Liver (tissue), 9 donors: ENCODE data around the gene PARP4. TPM values are rescaled to one million over a fixed set of nuclear protein-coding genes. Genes with fewer than 3 reads are reported as not detected.

Experiments used
- DNase-seq: peaks from one replicate; pipeline ENCODE4 v3.0.0-alpha.2; 2017; ENCODE audit warnings: low spot score
- H3K27ac ChIP-seq, 2 donors: one replicate each; pipeline ENCODE4 v1.7.0; 2013; ENCODE audit warnings: inconsistent platforms in 2 of 2, low read length in 2 of 2, control low read depth in 1 of 2, low read depth in 1 of 2, mild to moderate bottlenecking in 1 of 2
- H3K27me3 ChIP-seq, 4 donors: one replicate each; pipeline versions ENCODE4 v1.6.1 to v1.7.0; 2013; ENCODE audit warnings: low read length in 3 of 4, inconsistent platforms in 1 of 4, mild to moderate bottlenecking in 1 of 4, moderate library complexity in 1 of 4; ENCODE audit not compliant: control insufficient read depth in 4 of 4, insufficient read depth in 4 of 4
- H3K36me3 ChIP-seq, 4 donors: one replicate each; pipeline versions ENCODE4 v1.6.1 to v1.7.0; 2013; ENCODE audit warnings: low read length in 3 of 4, mild to moderate bottlenecking in 3 of 4, low read depth in 1 of 4, moderate library complexity in 1 of 4; ENCODE audit not compliant: control insufficient read depth in 4 of 4, insufficient read depth in 3 of 4
- H3K4me1 ChIP-seq, 4 donors: one replicate each; pipeline versions ENCODE4 v1.6.1 to v1.7.0; 2013; ENCODE audit warnings: low read length in 3 of 4, mild to moderate bottlenecking in 3 of 4, moderate library complexity in 1 of 4; ENCODE audit not compliant: control insufficient read depth in 4 of 4, insufficient read depth in 4 of 4
- H3K4me3 ChIP-seq, 3 donors: one replicate each; pipeline versions ENCODE4 v1.6.1 to v1.7.0; 2013; ENCODE audit warnings: low read length in 3 of 3, control low read depth in 1 of 3, low read depth in 1 of 3, mild to moderate bottlenecking in 1 of 3
- H3K9ac ChIP-seq, 2 donors: one replicate each; pipeline ENCODE4 v1.7.0; 2013; ENCODE audit warnings: low read length in 2 of 2, mild to moderate bottlenecking in 2 of 2, moderate library complexity in 2 of 2, control low read depth in 1 of 2, low read depth in 1 of 2
- H3K9me3 ChIP-seq, 4 donors: one replicate each; pipeline versions ENCODE4 v1.6.1 to v1.7.0; 2013; ENCODE audit warnings: low read length in 3 of 4; ENCODE audit not compliant: control insufficient read depth in 4 of 4
- CTCF ChIP-seq: fragments of 150-350 bp; IDR thresholded peaks from 2 replicates; pipeline ENCODE4 v1.5.1; 2017; ENCODE audit warnings: improper control_type of control experiment, low read depth, low read length; ENCODE audit not compliant: missing input control
- FOXA1 ChIP-seq: IDR thresholded peaks from 2 replicates; pipeline ENCODE4 v1.6.1; 2016; ENCODE audit warnings: antibody characterized with exemption
- GABPA ChIP-seq, 2 donors: IDR thresholded peaks in 1 of 2; conservative IDR thresholded peaks in 1 of 2; 2 replicates each; pipeline ENCODE4 v1.6.1; 2016; ENCODE audit warnings: antibody characterized with exemption in 2 of 2, mild to moderate bottlenecking in 1 of 2, moderate library complexity in 1 of 2
- HNF4G ChIP-seq: IDR thresholded peaks from 2 replicates; pipeline ENCODE4 v1.6.1; 2016; ENCODE audit warnings: antibody characterized with exemption
- JUND ChIP-seq, 2 donors: IDR thresholded peaks; 2 replicates each; pipeline ENCODE4 v1.6.1; 2016; ENCODE audit warnings: antibody characterized with exemption in 2 of 2
- NR2F2 ChIP-seq: IDR thresholded peaks from 2 replicates; pipeline ENCODE4 v1.6.1; 2016; ENCODE audit warnings: antibody characterized with exemption
- RAD21 ChIP-seq, 2 donors: IDR thresholded peaks; 2 replicates each; pipeline ENCODE4 v1.6.1; 2016; ENCODE audit warnings: antibody characterized with exemption in 2 of 2, mild to moderate bottlenecking in 2 of 2
- REST ChIP-seq: IDR thresholded peaks from 2 replicates; pipeline ENCODE4 v1.6.1; 2016; ENCODE audit warnings: antibody characterized with exemption, mild to moderate bottlenecking
- RXRA ChIP-seq, 2 donors: IDR thresholded peaks; 2 replicates each; pipeline ENCODE4 v1.6.1; 2017 to 2018; ENCODE audit warnings: antibody characterized with exemption in 2 of 2, mild to moderate bottlenecking in 1 of 2
- SP1 ChIP-seq: IDR thresholded peaks from 2 replicates; pipeline ENCODE4 v1.6.1; 2018; ENCODE audit warnings: antibody characterized with exemption, mild to moderate bottlenecking
- TAF1 ChIP-seq: conservative IDR thresholded peaks from 2 replicates; pipeline ENCODE4 v1.6.1; 2016; ENCODE audit warnings: antibody characterized with exemption, mild to moderate bottlenecking
- WGBS: extraction: QIAGEN DNeasy Blood & Tissue Kit; methylation state at CpG from one replicate; pipeline ENCODE4 v1.1.7; 2013; 5-methylcytosine and 5-hydroxymethylcytosine counted together
- polyA plus RNA-seq, 2 donors: library from polyadenylated mRNA; stranded (reverse) in 1 of 2; unstranded in 1 of 2; fragments of 200-250 nt in 1 of 2; fragments of >200 nt in 1 of 2; fragmentation: Nextera tagmentation in 1 of 2; extraction: Ambion mirVana in 1 of 2; gene quantifications; one replicate each; pipeline versions ENCODE4 v1.2.1 to v1.2.3, GENCODE V29; 2013 to 2015
- total RNA-seq, 2 donors: library from RNA; depleted of rRNA; stranded (reverse); fragments of >200 nt; gene quantifications; one replicate each; pipeline ENCODE4 v1.2.3, GENCODE V29; 2014
- donor health status: healthy.
- donor health status: healthy.
- donor health status: healthy.
- donor health status: healthy.
- donor health status: healthy.

PARP4 gene
- total and polyA plus RNA-seq, 4 donors: 10.7 to 29.3 (median 17.7) TPM

DNA sequence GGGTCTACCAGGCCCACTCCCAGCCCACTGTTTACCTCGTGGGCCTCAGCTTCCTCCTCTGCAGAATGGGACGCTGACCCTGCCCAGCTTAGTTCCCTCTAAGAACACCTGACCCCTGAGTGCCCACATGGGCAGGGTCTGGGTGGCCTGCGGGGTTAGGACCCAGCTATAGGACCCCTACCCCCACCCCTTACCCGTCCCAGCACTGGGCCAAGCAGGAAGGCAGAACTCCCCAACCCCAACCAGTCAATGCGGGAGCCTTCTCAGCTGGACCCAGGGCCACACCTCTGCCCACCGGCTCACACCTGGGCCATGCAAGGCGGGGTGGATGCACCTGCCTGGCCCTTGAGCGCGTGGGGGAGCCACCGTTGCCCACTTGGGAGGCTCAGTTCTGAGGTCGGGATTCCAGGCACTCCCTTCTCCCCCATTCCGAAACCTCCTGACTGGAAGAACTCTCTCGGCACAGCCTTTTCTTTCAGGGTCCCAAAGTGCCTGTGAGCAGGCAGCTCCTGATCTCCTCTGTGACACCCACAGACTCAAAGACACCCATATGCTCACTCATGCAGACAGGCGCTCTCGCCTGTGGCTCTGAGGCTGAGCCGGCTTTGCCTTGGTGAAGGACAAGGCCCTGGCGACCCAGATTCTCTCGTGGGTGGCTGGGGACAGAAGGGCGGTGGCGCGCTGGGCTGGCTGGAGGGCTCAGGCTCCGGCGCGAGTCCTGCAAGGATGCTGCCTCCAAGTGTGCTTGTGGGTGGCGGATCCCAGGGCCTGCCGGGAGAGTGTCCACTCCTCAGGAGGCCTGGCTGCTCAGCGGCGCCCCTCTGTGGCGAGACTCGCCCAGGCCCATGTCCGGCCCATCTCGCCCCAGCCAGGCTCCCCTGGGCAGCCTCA is 27.9 kb upstream of the PARP4 start:
- Histone ChIP-seq H3K4me3 (no peak overlapping the region), H3K9me3 (no peaks in the 10 kb centered on the region), H3K27me3 (peaks cover 0 to 5% (median 0%) of the 10 kb centered on the region in 4 donors), H3K27ac (no peak overlapping the region), H3K9ac (no peak overlapping the region), H3K4me1 (peaks cover 0 to 2% (median 0%) of the 10 kb centered on the region in 4 donors), H3K36me3 (no peaks in the 10 kb centered on the region)
- TF ChIP-seq GABPA (IDR thresholded peaks at IDR 0.05 in 1 of 2, conservative IDR thresholded peaks at IDR 0.05 in 1 of 2) (no peak), HNF4G (no peak), FOXA1 (no peak), REST (no peak)
- WGBS: 72% methylated on average over 32 of the region's 32 CpGs
- no peak for DNase-seq

- TF ChIP-seq RXRA (IDR thresholded peaks at IDR 0.05) (no peak), GABPA (IDR thresholded peaks at IDR 0.05 in 1 of 2, conservative IDR thresholded peaks at IDR 0.05 in 1 of 2) (no peak), SP1 (no peak), CTCF (no peak), FOXA1 (no peak), HNF4G (no peak), TAF1 (no peak), JUND (IDR thresholded peaks at IDR 0.05) (no peak)
- Histone ChIP-seq H3K4me3 (no peak overlapping the region), H3K9ac (no peak overlapping the region), H3K36me3 (no peaks in the 10 kb centered on the region), H3K9me3 (no peaks in the 10 kb centered on the region), H3K27ac (no peak overlapping the region), H3K4me1 (peaks cover 0 to 2% (median 0%) of the 10 kb centered on the region in 4 donors), H3K27me3 (peaks cover 0 to 5% (median 0%) of the 10 kb centered on the region in 4 donors)
- DNase-seq: no peak
- 86% methylated on average over 11 of the region's 11 CpGs for WGBS
These were observed 27.1 kb upstream of the PARP4 start for GRCh38 chr13:24539500-24540165.

DNA sequence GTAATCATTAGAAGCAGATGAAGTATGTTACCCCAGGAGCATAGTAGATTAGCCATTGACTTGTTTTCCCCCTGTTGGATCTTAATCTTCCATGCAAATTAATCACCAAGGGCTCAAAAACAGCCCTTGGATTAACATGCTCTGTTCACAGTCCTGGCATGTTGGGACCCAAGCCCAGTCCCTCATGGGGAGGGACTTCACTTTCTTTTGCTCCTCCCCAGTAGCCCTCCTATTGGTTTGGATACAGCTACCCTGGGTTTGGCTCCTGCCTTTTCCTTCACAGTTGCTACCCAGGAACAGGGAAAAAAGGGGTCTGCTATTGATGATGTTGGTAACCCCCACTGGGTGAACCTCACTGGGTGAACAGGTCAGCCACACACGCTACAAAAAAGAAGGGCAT is 16.9 kb upstream of the PARP4 start:
- Histone ChIP-seq H3K27me3 (peaks cover 0 to 14% (median 0%) of the 10 kb centered on the region in 4 donors), H3K27ac (no peak overlapping the region), H3K9ac (no peak overlapping the region), H3K9me3 (no peaks in the 10 kb centered on the region), H3K36me3 (no peaks in the 10 kb centered on the region), H3K4me3 (no peak overlapping the region), H3K4me1 (no peaks in the 10 kb centered on the region)
- DNase-seq: no peak
- TF ChIP-seq NR2F2 (no peak), FOXA1 (no peak), SP1 (no peak), GABPA (IDR thresholded peaks at IDR 0.05 in 1 of 2, conservative IDR thresholded peaks at IDR 0.05 in 1 of 2) (no peak), RAD21 (IDR thresholded peaks at IDR 0.05) (no peak)
- WGBS: 68% methylated on average over 1 of the region's 1 CpG
